Gastroesophageal sphincter (tissue), 4 donors: ENCODE data around the gene NAA30. TPM values are rescaled to one million over a fixed set of nuclear protein-coding genes. Genes with fewer than 3 reads are reported as not detected.

ENCODE experiments used
- ATAC-seq: fragments of 150-250 bp; one replicate; pipeline ENCODE4 v1.9.1; 2016; ENCODE audit warnings: mild to moderate bottlenecking, moderate library complexity
- H3K27ac ChIP-seq, 4 donors: fragments of 200-600 bp; sonication (generic) in 3 of 4; 1 replicate in 3 of 4; 2 replicates in 1 of 4; pipeline ENCODE4 v1.5.1; 2016 to 2019
- H3K27me3 ChIP-seq: fragments of 200-600 bp; sonication (generic); one replicate; pipeline ENCODE4 v1.5.1; 2019
- H3K36me3 ChIP-seq, 2 donors: fragments of 200-600 bp; sonication (generic); one replicate each; pipeline ENCODE4 v1.5.1; 2019; ENCODE audit warnings: control low read depth in 1 of 2
- H3K4me1 ChIP-seq, 3 donors: fragments of 200-600 bp; sonication (generic); 1 replicate in 2 of 3; 2 replicates in 1 of 3; pipeline ENCODE4 v1.5.1; 2016 to 2019; ENCODE audit warnings: control low read depth in 2 of 3
- H3K4me3 ChIP-seq, 2 donors: fragments of 200-600 bp; sonication (generic); one replicate each; pipeline ENCODE4 v1.5.1; 2019; ENCODE audit warnings: mild to moderate bottlenecking in 1 of 2, moderate library complexity in 1 of 2
- H3K9me3 ChIP-seq, 3 donors: fragments of 200-600 bp; sonication (generic); one replicate each; pipeline ENCODE4 v1.5.1; 2017 to 2019; ENCODE audit warnings: control low read depth in 2 of 3
- EP300 ChIP-seq: sonication (generic); formaldehyde crosslinking; IDR thresholded peaks from one replicate; pipeline ENCODE4 v1.6.1; 2017; ENCODE audit warnings: antibody characterized with exemption, mild to moderate bottlenecking
- POLR2A ChIP-seq, 2 donors: fragments of 450-650 bp; IDR thresholded peaks; one replicate each; pipeline ENCODE4 v1.6.1; 2017; ENCODE audit warnings: antibody characterized with exemption in 2 of 2, mild to moderate bottlenecking in 2 of 2, moderate library complexity in 1 of 2
- POLR2AphosphoS5 ChIP-seq: sonication (generic); formaldehyde crosslinking; IDR thresholded peaks from one replicate; pipeline ENCODE4 v1.6.1; 2017; ENCODE audit warnings: antibody characterized with exemption
- WGBS, 2 donors: methylation state at CpG; one replicate each; pipeline ENCODE4 v1.1.5; 2018; ENCODE audit warnings: low coverage in 1 of 2; 5-methylcytosine and 5-hydroxymethylcytosine counted together
- total RNA-seq, 4 donors: library from RNA; depleted of rRNA; stranded (reverse); fragments of >200 nt; gene quantifications; one replicate each; pipeline ENCODE4 v1.1.0, GENCODE V29; 2016
- TF ChIP-seq, protein P1 (sequence below), 4 experiments: fragments of 200-600 bp in 2 of 4; fragments of 450-650 bp in 2 of 4; sonication (generic) in 1 of 4; IDR thresholded peaks; one replicate each; pipeline ENCODE4 v1.5.1; 2017 to 2019; ENCODE audit warnings: antibody characterized with exemption in 4 of 4, mild to moderate bottlenecking in 2 of 4, moderate library complexity in 2 of 4

NAA30 gene
- total RNA-seq, 4 donors from 2014 or later: 17.8 to 32.9 (median 27.1) TPM

DNA sequence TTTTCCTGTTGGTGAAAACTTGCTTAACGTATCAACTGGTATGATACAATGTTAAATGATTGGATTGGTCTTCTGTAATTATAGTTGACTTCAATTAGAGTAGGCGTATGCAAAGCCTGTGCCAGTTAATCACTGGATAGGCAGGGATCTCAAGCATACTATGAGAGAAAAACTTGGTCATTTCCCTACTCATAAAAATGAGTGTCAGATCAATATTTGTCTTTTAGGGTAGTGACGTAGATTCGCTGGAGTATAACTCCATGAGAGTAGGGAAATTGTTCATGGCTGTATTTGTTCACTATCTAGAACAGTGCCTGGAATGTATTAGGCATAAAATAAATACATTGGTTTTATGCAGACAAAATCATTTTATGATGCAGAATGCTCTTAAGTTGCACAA, 28.6 kb downstream of the NAA30 start:
- ATAC-seq: no peak
- Histone ChIP-seq H3K36me3 (no peaks in the 10 kb centered on the region), H3K27ac (no peak overlapping the region), H3K9me3 (no peaks in the 10 kb centered on the region), H3K27me3 (no peaks in the 10 kb centered on the region), H3K4me3 (no peak overlapping the region), H3K4me1 (no peaks in the 10 kb centered on the region)
- WGBS, 2 donors: 83 to 86% methylated on average over 2 to 4 of the region's 4 CpGs
- TF ChIP-seq POLR2A (IDR thresholded peaks at IDR 0.05) (no peak), EP300 (no peak), POLR2AphosphoS5 (no peak)
- TF ChIP-seq, protein P1, sequence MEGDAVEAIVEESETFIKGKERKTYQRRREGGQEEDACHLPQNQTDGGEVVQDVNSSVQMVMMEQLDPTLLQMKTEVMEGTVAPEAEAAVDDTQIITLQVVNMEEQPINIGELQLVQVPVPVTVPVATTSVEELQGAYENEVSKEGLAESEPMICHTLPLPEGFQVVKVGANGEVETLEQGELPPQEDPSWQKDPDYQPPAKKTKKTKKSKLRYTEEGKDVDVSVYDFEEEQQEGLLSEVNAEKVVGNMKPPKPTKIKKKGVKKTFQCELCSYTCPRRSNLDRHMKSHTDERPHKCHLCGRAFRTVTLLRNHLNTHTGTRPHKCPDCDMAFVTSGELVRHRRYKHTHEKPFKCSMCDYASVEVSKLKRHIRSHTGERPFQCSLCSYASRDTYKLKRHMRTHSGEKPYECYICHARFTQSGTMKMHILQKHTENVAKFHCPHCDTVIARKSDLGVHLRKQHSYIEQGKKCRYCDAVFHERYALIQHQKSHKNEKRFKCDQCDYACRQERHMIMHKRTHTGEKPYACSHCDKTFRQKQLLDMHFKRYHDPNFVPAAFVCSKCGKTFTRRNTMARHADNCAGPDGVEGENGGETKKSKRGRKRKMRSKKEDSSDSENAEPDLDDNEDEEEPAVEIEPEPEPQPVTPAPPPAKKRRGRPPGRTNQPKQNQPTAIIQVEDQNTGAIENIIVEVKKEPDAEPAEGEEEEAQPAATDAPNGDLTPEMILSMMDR (IDR thresholded peaks at IDR 0.05): no peak

DNA sequence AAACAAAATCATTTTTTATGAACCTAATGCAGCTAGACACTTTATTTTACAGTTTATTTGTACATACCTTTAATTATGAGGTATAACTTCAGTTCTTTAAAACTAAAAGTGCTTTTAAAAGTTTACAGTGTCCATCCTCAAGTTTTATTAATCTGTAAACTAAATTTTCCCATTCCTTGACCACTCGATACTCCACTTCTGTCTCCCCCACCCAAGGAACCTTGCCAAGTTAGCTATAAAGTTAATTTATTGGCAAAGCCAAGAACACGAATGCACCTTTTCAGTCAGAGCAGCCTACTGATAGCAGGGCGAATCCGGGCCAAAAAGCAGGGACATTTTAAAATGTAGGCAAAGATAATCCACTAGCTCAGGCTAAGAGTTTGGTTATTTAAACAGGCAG, 29.6 kb downstream of the NAA30 start:
- H3K4me3 ChIP-seq: no peak overlapping the region
- no peaks in the 10 kb centered on the region for H3K9me3 ChIP-seq
- no peak overlapping the region for H3K27ac ChIP-seq
- no peaks in the 10 kb centered on the region for H3K27me3 ChIP-seq
- H3K4me1 ChIP-seq: no peaks in the 10 kb centered on the region
- 21 to 55% methylated on average over 4 of the region's 4 CpGs for WGBS, 2 donors
- ATAC-seq: no peak
- no peaks in the 10 kb centered on the region for H3K36me3 ChIP-seq
- TF ChIP-seq POLR2AphosphoS5 (no peak), POLR2A (IDR thresholded peaks at IDR 0.05) (no peak), EP300 (no peak)
- TF ChIP-seq, protein P1 (IDR thresholded peaks at IDR 0.05): no peak

GRCh38 chr14:57420986-57421385, 30.6 kb downstream of the NAA30 start:
- no peak overlapping the region for H3K4me3 ChIP-seq

GRCh38 chr14:57435923-57436322, 45.5 kb downstream of the NAA30 start:
- Histone ChIP-seq H3K4me1 (no peaks in the 10 kb centered on the region), H3K27ac (no peak overlapping the region), H3K36me3 (no peaks in the 10 kb centered on the region), H3K9me3 (peaks cover 0 to 19% (median 0%) of the 10 kb centered on the region in 3 donors), H3K27me3 (no peaks in the 10 kb centered on the region), H3K4me3 (no peak overlapping the region)
- no peak for ATAC-seq
- TF ChIP-seq EP300: no peak
- TF ChIP-seq, protein P1 (IDR thresholded peaks at IDR 0.05): no peak
- no peak for TF ChIP-seq POLR2AphosphoS5
- TF ChIP-seq POLR2A (IDR thresholded peaks at IDR 0.05): no peak

More at GRCh38 chr14:57420986-57421385, 30.6 kb downstream of the NAA30 start:
- Histone ChIP-seq H3K27me3 (no peaks in the 10 kb centered on the region), H3K27ac (no peak overlapping the region), H3K36me3 (no peaks in the 10 kb centered on the region), H3K4me1 (no peaks in the 10 kb centered on the region), H3K9me3 (no peaks in the 10 kb centered on the region)
- ATAC-seq: no peak
- WGBS, 2 donors: 95% methylated on average over 3 of the region's 3 CpGs
- TF ChIP-seq, protein P1 (IDR thresholded peaks at IDR 0.05): no peak
- TF ChIP-seq POLR2AphosphoS5: no peak

GRCh38 chr14:57461777-57462320, 71.5 kb downstream of the NAA30 start:
- no peak for TF ChIP-seq EP300
- TF ChIP-seq POLR2AphosphoS5: no peak
- TF ChIP-seq POLR2A (IDR thresholded peaks at IDR 0.05): no peak
- TF ChIP-seq, protein P1 (IDR thresholded peaks at IDR 0.05): no peak
- 67 to 68% methylated on average over 2 to 5 of the region's 5 CpGs for WGBS, 2 donors
- H3K27me3 ChIP-seq: no peaks in the 10 kb centered on the region
- H3K27ac ChIP-seq: no peak overlapping the region
- H3K36me3 ChIP-seq: no peaks in the 10 kb centered on the region
- no peaks in the 10 kb centered on the region for H3K4me1 ChIP-seq
- ATAC-seq: no peak
- no peaks in the 10 kb centered on the region for H3K9me3 ChIP-seq
- H3K4me3 ChIP-seq: no peak overlapping the region
